Inferior parietal cortex (tissue), 1 donor: Measurements from ENCODE around the gene DLG2.
A peak's percentile ranks its signal among the peaks of the same experiment; 100 is the strongest.

ENCODE experiments used
- DNase-seq: peaks from one replicate; pipeline ENCODE4 v3.0.0-alpha.2; 2016; ENCODE audit errors: extremely low spot score

The DLG2 gene

GRCh38 chr11:83726316-83726715 is 1900.8 kb downstream of the DLG2 start:
- DNase-seq = no peak

- DNase-seq = no peak
Measured at GRCh38 chr11:83725728-83726127, 1901.4 kb downstream of the DLG2 start.

- no peak for DNase-seq
Measured at GRCh38 chr11:83725269-83725560, 1901.9 kb downstream of the DLG2 start.

- DNase-seq = no peak
Measured at GRCh38 chr11:83723999-83724398, 1903.1 kb downstream of the DLG2 start.

- DNase-seq = no peak
Measured at GRCh38 chr11:83722392-83723119, 1904.6 kb downstream of the DLG2 start.

GRCh38 chr11:83721263-83721662 is 1905.9 kb downstream of the DLG2 start:
- DNase-seq = no peak

- DNase-seq = no peak
Measured at GRCh38 chr11:83720675-83721074, 1906.5 kb downstream of the DLG2 start.

- DNase-seq = no peak
Measured at GRCh38 chr11:83717537-83717936, 1909.6 kb downstream of the DLG2 start.

GRCh38 chr11:83715927-83716535 is 1911.1 kb downstream of the DLG2 start:
- no peak for DNase-seq

- DNase-seq = peak; percentile 71
Measured at GRCh38 chr11:83713708-83714107, 1913.4 kb downstream of the DLG2 start.

GRCh38 chr11:83711106-83711527 is 1916.0 kb downstream of the DLG2 start:
- no peak for DNase-seq

GRCh38 chr11:83709434-83709833 is 1917.7 kb downstream of the DLG2 start:
- no peak for DNase-seq

GRCh38 chr11:83706566-83706965 is 1920.6 kb downstream of the DLG2 start:
- DNase-seq = no peak

GRCh38 chr11:83702796-83703195 is 1924.3 kb downstream of the DLG2 start:
- DNase-seq = no peak

GRCh38 chr11:83697518-83697917 is 1929.6 kb downstream of the DLG2 start:
- no peak for DNase-seq

- DNase-seq = no peak
Measured at GRCh38 chr11:83695046-83695445, 1932.1 kb downstream of the DLG2 start.

- DNase-seq = peak; percentile 40
Measured at GRCh38 chr11:83694191-83694910, 1932.8 kb downstream of the DLG2 start.

- no peak for DNase-seq
Measured at GRCh38 chr11:83693306-83693992, 1933.7 kb downstream of the DLG2 start.

GRCh38 chr11:83692675-83693074 is 1934.5 kb downstream of the DLG2 start:
- DNase-seq = no peak

- DNase-seq = no peak
Measured at GRCh38 chr11:83691451-83691950, 1935.6 kb downstream of the DLG2 start.

GRCh38 chr11:83689144-83689780 is 1937.9 kb downstream of the DLG2 start:
- DNase-seq = no peak

GRCh38 chr11:83687787-83688186 is 1939.4 kb downstream of the DLG2 start:
- DNase-seq = no peak
